Astrocyte of the spinal cord (primary cell): ENCODE measurements around the gene PRKD2.
"Not testable (repeated sequence)": the region's sequence is repeated elsewhere in the genome, so short reads cannot be mapped to it uniquely, and the experiment has no call there.

Experiments used
- DNase-seq: peaks from one replicate; pipeline ENCODE4 v3.0.0; 2011; ENCODE audit warnings: low read depth, low spot score
- H3K4me3 ChIP-seq: 2 replicates; pipeline ENCODE4 v1.5.1; 2011; ENCODE audit warnings: low read depth, mild to moderate bottlenecking, low read length, moderate library complexity
- in situ Hi-C: cut with HindIII; loops from 2 replicates; pipeline ENCODE4 v1.10.0; 2017; ENCODE audit warnings: low sequenced_read_pairs
- TF ChIP-seq, protein P1 (sequence below): IDR thresholded peaks from 2 replicates; pipeline ENCODE4 v1.5.1; 2012; ENCODE audit warnings: low read depth, mild to moderate bottlenecking, low read length, inconsistent platforms

The PRKD2 gene

DNA sequence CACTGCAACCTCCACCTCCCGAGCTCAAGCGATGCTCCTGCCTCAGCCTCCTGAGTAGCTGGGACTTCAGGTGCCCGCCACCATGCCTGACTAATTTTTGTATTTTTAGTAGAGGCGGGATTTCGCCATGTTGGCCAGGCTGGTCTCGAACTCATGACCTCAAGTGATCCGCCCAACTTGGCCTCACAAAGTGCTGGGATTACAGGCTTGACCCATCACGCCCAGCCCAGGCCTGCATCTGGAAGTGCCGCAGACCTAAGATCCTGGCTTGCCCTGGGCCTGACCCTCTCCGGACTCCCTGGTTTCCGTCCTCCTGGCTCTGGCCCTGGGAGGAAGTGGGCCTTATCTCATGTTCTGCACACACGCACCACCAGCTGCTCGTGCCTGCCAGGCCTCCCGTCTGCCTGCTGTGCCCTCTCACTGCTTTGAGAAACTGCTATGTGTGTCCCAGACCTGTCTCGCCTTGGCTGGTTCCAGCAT, 87.3 kb downstream of the PRKD2 start:
- in situ Hi-C loops, result no loop called here
- TF ChIP-seq, protein P1, sequence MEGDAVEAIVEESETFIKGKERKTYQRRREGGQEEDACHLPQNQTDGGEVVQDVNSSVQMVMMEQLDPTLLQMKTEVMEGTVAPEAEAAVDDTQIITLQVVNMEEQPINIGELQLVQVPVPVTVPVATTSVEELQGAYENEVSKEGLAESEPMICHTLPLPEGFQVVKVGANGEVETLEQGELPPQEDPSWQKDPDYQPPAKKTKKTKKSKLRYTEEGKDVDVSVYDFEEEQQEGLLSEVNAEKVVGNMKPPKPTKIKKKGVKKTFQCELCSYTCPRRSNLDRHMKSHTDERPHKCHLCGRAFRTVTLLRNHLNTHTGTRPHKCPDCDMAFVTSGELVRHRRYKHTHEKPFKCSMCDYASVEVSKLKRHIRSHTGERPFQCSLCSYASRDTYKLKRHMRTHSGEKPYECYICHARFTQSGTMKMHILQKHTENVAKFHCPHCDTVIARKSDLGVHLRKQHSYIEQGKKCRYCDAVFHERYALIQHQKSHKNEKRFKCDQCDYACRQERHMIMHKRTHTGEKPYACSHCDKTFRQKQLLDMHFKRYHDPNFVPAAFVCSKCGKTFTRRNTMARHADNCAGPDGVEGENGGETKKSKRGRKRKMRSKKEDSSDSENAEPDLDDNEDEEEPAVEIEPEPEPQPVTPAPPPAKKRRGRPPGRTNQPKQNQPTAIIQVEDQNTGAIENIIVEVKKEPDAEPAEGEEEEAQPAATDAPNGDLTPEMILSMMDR, result no peak
- no peak for DNase-seq
- no peak overlapping the region for H3K4me3 ChIP-seq

DNA sequence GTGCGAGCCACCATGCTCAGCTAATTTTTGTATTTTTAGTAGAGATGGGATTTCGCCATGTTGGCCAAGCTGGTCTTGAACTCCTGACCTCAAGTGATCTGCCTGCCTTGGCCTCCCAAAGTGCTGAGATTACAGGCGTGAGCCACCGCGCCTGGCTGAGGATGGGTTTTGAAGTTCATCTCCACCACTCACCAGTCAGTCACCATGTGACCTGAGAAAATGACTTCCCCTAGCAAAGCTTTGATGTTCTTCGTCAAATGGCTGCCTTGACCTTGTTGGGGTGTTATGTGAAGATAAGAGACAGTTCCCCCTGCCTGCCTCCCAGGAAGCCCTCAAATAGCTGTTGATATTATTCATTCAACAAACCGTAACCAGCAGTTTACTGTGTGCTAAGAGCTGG, 87.9 kb downstream of the PRKD2 start:
- H3K4me3 ChIP-seq, DNase-seq, in situ Hi-C loops: not testable (repeated sequence)

DNA sequence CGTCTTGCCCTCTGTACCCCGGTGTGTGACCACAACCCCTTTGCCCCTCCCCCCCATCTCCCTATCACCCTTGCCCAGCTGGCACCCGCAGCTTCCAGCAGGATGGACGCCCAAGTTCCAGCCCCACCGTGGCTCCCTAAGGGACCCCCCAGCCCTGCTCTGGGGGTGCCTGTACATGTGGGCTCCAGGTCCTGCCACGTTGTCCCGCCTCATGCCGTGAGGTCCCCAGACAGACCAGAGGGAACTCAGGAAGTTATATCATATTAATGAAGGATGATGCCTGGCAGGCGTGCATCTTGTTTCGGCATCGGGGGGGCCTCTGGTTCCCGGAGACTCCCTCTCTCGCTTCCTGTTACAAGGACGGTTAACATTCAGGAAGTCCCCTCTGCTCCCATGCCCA, 90.5 kb downstream of the PRKD2 start:
- DNase-seq, result no peak
- TF ChIP-seq, protein P1, result no peak

DNA sequence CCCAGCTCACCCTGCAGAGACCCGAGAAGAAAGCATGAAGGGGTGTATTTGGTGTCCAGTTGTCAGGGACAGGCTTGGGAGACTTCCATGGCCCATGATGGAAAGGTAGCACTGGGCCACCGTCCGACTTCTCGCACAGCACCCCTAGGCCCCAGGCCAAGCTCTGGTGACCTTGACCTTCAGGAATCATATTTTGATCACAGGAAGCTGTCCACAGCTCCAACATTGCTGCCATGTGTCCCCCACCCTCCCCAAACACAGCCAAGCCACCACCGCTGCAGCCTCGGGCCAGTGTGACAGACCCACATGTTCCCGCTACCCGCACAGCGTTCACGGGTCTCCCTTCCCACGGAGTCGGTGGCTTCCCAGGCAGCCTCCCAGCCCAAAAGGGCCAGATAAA, 91.2 kb downstream of the PRKD2 start:
- H3K4me3 ChIP-seq, result no peak overlapping the region
- in situ Hi-C loops, result no loop called here
- DNase-seq, result no peak
- TF ChIP-seq, protein P1, result no peak

More for the DNA sequence above, 90.5 kb downstream of the PRKD2 start:
- H3K4me3 ChIP-seq, result no peak overlapping the region
- in situ Hi-C loops, result no loop called here

DNA sequence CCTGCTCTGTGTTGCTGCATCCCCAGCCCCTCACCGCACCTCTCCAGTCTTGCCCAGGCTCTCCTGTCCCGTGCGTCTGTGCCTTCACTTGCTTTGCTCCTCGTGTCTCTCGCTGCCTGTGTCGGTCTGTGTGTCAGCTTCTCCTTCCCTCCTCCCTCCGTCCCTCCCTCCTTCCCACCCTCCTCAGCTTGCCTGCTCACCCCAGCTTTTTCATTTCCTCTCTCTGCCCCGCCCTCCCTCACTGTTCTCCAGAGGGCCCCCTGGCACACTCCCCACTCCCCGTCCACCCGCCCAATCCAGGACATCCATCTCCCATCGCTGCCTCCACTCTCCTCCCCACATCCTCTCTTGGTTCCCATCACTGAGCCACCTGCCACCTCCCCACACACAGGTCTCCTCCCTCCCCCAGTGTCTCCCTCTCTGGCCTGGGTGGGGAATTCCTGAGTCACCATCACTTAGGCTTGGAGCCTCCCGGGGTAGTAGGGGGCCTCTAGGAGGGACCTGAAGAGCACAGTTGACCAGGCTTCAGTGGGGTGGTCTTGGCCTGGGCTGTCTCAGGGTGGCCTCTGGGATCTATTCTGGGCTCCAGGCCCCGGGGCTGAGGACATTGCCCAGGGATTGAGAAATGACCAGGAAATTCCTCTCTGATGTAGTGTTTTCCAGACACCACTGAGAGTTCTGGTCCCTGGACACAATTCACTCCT, 91.8 kb downstream of the PRKD2 start, which contains the start of gene PTGIR:
TSS of gene PTGIR (minus strand) at position 132 of the 704 bp plus-strand sequence. CDS start 864 bp downstream, outside the sequence.
- TF ChIP-seq, protein P1, result no peak
- in situ Hi-C loops, result no loop called here
- DNase-seq, result peak; percentile 33
- no peak within 1 kb of the TSS for H3K4me3 ChIP-seq
